SU-DHL-6 (cell line): ENCODE measurements around the gene ATXN2.
A peak's percentile ranks its signal among the peaks of the same experiment; 100 is the strongest.

Source experiments
- H2AFZ ChIP-seq: fragments of 200-600 bp; sonication (generic); 2 replicates; pipeline ENCODE4 v1.6.1; 2014; ENCODE audit warnings: low read depth, mild to moderate bottlenecking, moderate library complexity, mixed read lengths, antibody characterized with exemption, low read length; ENCODE audit not compliant: severe bottlenecking
- H3F3A ChIP-seq: fragments of 200-600 bp; shearing (Covaris generic); 2 replicates; pipeline ENCODE4 v1.6.0; 2016; ENCODE audit warnings: antibody characterized with exemption, mild to moderate bottlenecking; ENCODE audit not compliant: insufficient read depth
- H3K27ac ChIP-seq: fragments of 200-600 bp; sonication (generic); 2 replicates; pipeline ENCODE4 v1.5.1; 2016; ENCODE audit warnings: low read depth, mild to moderate bottlenecking, low read length, moderate library complexity, mixed read lengths
- H3K27me3 ChIP-seq: fragments of 200-600 bp; sonication (generic), shearing (Covaris generic); 2 replicates; pipeline ENCODE4 v1.6.0; 2014; ENCODE audit warnings: mild to moderate bottlenecking, low read length
- H3K36me3 ChIP-seq: fragments of 200-600 bp; sonication (generic); 2 replicates; pipeline ENCODE4 v1.6.1; 2014; ENCODE audit warnings: mild to moderate bottlenecking, low read length, mixed read lengths
- H3K4me2 ChIP-seq: fragments of 300-600, 200-600 bp; shearing (Covaris generic), sonication (generic); 2 replicates; pipeline ENCODE4 v1.6.0; 2014; ENCODE audit warnings: low read length, low read depth, mild to moderate bottlenecking; ENCODE audit not compliant: poor library complexity, severe bottlenecking
- H3K4me3 ChIP-seq: fragments of 200-600 bp; sonication (generic); 2 replicates; pipeline ENCODE4 v1.5.1; 2014; ENCODE audit warnings: antibody characterized with exemption, low read length, mild to moderate bottlenecking, mixed read lengths; ENCODE audit not compliant: insufficient read depth, poor library complexity, severe bottlenecking
- H3K79me2 ChIP-seq: fragments of 200-600 bp; sonication (generic); 2 replicates; pipeline ENCODE4 v1.6.1; 2014; ENCODE audit warnings: mild to moderate bottlenecking, low read length, moderate library complexity; ENCODE audit not compliant: insufficient read depth
- H3K9ac ChIP-seq: fragments of 200-600 bp; sonication (generic); 2 replicates; pipeline ENCODE4 v1.7.0; 2014; ENCODE audit warnings: mild to moderate bottlenecking, low read length
- H3K9me2 ChIP-seq: fragments of 200-600 bp; sonication (generic); replicated peaks from 2 replicates; pipeline ENCODE4 v1.6.1; 2014; ENCODE audit warnings: low read length; ENCODE audit not compliant: insufficient read depth
- H3K9me3 ChIP-seq: fragments of 200-600 bp; sonication (generic); 2 replicates; pipeline ENCODE4 v1.6.1; 2014; ENCODE audit warnings: low read length, mixed read lengths; ENCODE audit not compliant: insufficient read depth
- H4K20me1 ChIP-seq: fragments of 200-600 bp; sonication (generic); 2 replicates; pipeline ENCODE4 v1.6.1; 2014; ENCODE audit warnings: low read depth, mild to moderate bottlenecking, antibody characterized with exemption, low read length, moderate library complexity, mixed read lengths
- EZH2phosphoT487 ChIP-seq: fragments of 200-600 bp; sonication (generic), shearing (Covaris generic); conservative IDR thresholded peaks from 2 replicates; pipeline ENCODE4 v1.6.1; 2018; ENCODE audit warnings: mild to moderate bottlenecking, antibody characterized with exemption, low read length, moderate library complexity, mixed read lengths
- TF ChIP-seq, protein P1 (sequence below): fragments of 200-600 bp; sonication (generic); IDR thresholded peaks from one replicate; pipeline ENCODE4 v1.5.1; 2017; ENCODE audit warnings: antibody characterized with exemption, mild to moderate bottlenecking, low read length, moderate library complexity; ENCODE audit not compliant: insufficient read depth, poor library complexity, severe bottlenecking

ATXN2 gene

GRCh38 chr12:111411185-111411764 lies 187.8 kb downstream of the ATXN2 start:
- TF ChIP-seq EZH2phosphoT487, result no peak
- TF ChIP-seq, protein P1, sequence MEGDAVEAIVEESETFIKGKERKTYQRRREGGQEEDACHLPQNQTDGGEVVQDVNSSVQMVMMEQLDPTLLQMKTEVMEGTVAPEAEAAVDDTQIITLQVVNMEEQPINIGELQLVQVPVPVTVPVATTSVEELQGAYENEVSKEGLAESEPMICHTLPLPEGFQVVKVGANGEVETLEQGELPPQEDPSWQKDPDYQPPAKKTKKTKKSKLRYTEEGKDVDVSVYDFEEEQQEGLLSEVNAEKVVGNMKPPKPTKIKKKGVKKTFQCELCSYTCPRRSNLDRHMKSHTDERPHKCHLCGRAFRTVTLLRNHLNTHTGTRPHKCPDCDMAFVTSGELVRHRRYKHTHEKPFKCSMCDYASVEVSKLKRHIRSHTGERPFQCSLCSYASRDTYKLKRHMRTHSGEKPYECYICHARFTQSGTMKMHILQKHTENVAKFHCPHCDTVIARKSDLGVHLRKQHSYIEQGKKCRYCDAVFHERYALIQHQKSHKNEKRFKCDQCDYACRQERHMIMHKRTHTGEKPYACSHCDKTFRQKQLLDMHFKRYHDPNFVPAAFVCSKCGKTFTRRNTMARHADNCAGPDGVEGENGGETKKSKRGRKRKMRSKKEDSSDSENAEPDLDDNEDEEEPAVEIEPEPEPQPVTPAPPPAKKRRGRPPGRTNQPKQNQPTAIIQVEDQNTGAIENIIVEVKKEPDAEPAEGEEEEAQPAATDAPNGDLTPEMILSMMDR, result no peak
- H3K9ac ChIP-seq, result no peak overlapping the region
- no peak overlapping the region for H3K4me3 ChIP-seq
- H3K36me3 ChIP-seq, result no peaks in the 10 kb centered on the region; the same call in 1 of the 2 replicates
- peaks cover 99% of the 10 kb centered on the region for H3K79me2 ChIP-seq
- no peaks in the 10 kb centered on the region for H3K9me2 ChIP-seq
- H3K27me3 ChIP-seq, result no peaks in the 10 kb centered on the region
- no peak overlapping the region for H3K4me2 ChIP-seq
- 0 out of 2 replicates have a peak, but pooled peaks cover 7% of the 10 kb centered on the region for H3F3A ChIP-seq
- no peaks in the 10 kb centered on the region for H3K9me3 ChIP-seq
- H4K20me1 ChIP-seq, result peaks cover 9% of the 10 kb centered on the region; the same call in 1 of the 2 replicates
- no peak overlapping the region for H2AFZ ChIP-seq
- H3K27ac ChIP-seq, result no peak overlapping the region

GRCh38 chr12:111410431-111411184 lies 188.5 kb downstream of the ATXN2 start:
- Histone ChIP-seq H3K4me3 (no peak overlapping the region), H3K9me3 (no peaks in the 10 kb centered on the region), H3K79me2 (peaks cover 97% of the 10 kb centered on the region), H3K4me2 (no peak overlapping the region), H3K9ac (no peak overlapping the region), H3K27me3 (no peaks in the 10 kb centered on the region), H3K36me3 (no peaks in the 10 kb centered on the region), H2AFZ (no peak overlapping the region), H4K20me1 (peaks cover 9% of the 10 kb centered on the region; the same call in 1 of the 2 replicates), H3K27ac (peak overlapping the region; percentile 18; the same call in 1 of the 2 replicates), H3F3A (0 out of 2 replicates have a peak, but pooled peaks cover 7% of the 10 kb centered on the region), H3K9me2 (no peaks in the 10 kb centered on the region)
- TF ChIP-seq, protein P1, result no peak
- no peak for TF ChIP-seq EZH2phosphoT487

- Histone ChIP-seq H3K4me2 (peak overlapping the region; percentile 79), H3K9me3 (no peaks in the 10 kb centered on the region), H2AFZ (no peak overlapping the region), H3K27ac (peak overlapping the region; percentile 81; the same call in 1 of the 2 replicates), H3K9me2 (no peaks in the 10 kb centered on the region), H3F3A (peaks cover 7% of the 10 kb centered on the region; the same call in 1 of the 2 replicates), H3K4me3 (no peak overlapping the region), H3K79me2 (peaks cover 90% of the 10 kb centered on the region), H3K27me3 (no peaks in the 10 kb centered on the region), H3K9ac (peak overlapping the region; percentile 92; the same call in 1 of the 2 replicates), H4K20me1 (peaks cover 9% of the 10 kb centered on the region; the same call in 1 of the 2 replicates), H3K36me3 (no peaks in the 10 kb centered on the region)
- TF ChIP-seq EZH2phosphoT487, result no peak
These were observed 189.2 kb downstream of the ATXN2 start for GRCh38 chr12:111409780-111410430.
